GM12875 (cell line): ENCODE measurements around the gene POLR2J3.
"Not testable (repeated sequence)": the region's sequence is repeated elsewhere in the genome, so short reads cannot be mapped to it uniquely, and the experiment has no call there.

Experiments used
- H3K4me3 ChIP-seq: one replicate; pipeline ENCODE4 v1.5.1; 2011; ENCODE audit warnings: low read depth, low read length, control low read depth

POLR2J3 gene

GRCh38 chr7:102527822-102528793 is 44.3 kb downstream of the POLR2J3 start:
- H3K4me3 ChIP-seq, result not testable (repeated sequence)

GRCh38 chr7:102527182-102527581 is 45.2 kb downstream of the POLR2J3 start:
- H3K4me3 ChIP-seq, result not testable (repeated sequence)

- not testable (repeated sequence) for H3K4me3 ChIP-seq
These were observed 47.6 kb downstream of the POLR2J3 start for GRCh38 chr7:102524803-102525202.

GRCh38 chr7:102520797-102521196 is 51.6 kb downstream of the POLR2J3 start:
- not testable (repeated sequence) for H3K4me3 ChIP-seq

GRCh38 chr7:102517550-102518147 is 54.7 kb downstream of the POLR2J3 start, which contains the start of gene RASA4B:
RASA4B (minus strand) TSS chr7:102517777; CDS start chr7:102517710, 67 bp downstream.
- not testable (repeated sequence) for H3K4me3 ChIP-seq
